NCI-H1417 treated with DMSO at 0.1 percent for 48 hours (cell line): ENCODE measurements around the gene ANKS1A.
"Not testable (repeated sequence)": the region's sequence is repeated elsewhere in the genome, so short reads cannot be mapped to it uniquely, and the experiment has no call there.

Source experiments
- DNase-seq: peaks from one replicate; lab custom pipeline; 2025; lab: John Stamatoyannopoulos, UW

The ANKS1A gene

GRCh38 chr6:35086636-35087360 is 197.7 kb downstream of the ANKS1A start:
- DNase-seq: no peak

- no peak for DNase-seq
Observed at GRCh38 chr6:35087361-35088280, 198.6 kb downstream of the ANKS1A start.

GRCh38 chr6:35088281-35089215 is 199.5 kb downstream of the ANKS1A start:
- no peak for DNase-seq

DNA sequence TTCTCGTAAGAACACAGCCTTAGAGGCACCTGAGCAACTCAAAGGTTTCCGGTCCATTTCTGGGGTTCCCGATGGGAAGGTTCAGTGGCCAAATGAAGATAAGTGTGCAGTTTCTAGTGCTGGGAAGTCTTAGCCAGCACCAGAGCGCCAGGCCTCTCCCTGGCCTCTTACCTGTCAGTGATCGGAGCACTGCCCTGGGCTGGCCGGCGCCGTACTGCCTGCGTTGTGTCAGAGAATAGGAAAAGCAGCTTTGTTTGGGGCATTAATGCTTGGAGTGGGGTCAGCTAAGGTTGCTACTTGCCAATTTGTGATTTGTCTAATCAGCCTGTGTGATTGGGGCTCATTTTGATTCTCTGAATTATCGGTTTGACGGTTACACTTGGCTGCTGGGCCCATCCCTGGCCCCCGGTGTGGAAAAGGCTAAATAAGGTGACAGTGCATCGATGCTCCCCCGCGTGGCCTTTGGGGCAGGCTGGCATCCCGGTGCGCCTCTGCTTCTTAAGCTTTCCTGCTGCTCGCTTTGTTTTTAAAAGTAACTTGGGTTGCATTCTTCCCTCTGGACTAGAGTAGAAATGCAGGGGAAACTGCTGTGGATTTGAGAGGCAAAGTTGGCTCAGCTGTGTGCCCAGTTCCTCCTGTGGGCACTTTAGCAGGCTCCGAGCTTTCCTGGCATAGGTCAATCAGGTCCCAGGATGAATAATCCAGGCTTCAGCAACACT is 200.3 kb downstream of the ANKS1A start:
- no peak for DNase-seq

- DNase-seq: no peak
Observed at GRCh38 chr6:35089935-35090505, 201.0 kb downstream of the ANKS1A start.

- no peak for DNase-seq
Observed at GRCh38 chr6:35090734-35091133, 201.7 kb downstream of the ANKS1A start.

GRCh38 chr6:35091346-35092083 is 202.5 kb downstream of the ANKS1A start:
- DNase-seq: no peak

- no peak for DNase-seq
Observed at GRCh38 chr6:35092362-35093117, 203.5 kb downstream of the ANKS1A start.

GRCh38 chr6:35093118-35093445 is 204.0 kb downstream of the ANKS1A start:
- no peak for DNase-seq

- DNase-seq: no peak
Observed at GRCh38 chr6:35093783-35094182, 204.7 kb downstream of the ANKS1A start.

DNA sequence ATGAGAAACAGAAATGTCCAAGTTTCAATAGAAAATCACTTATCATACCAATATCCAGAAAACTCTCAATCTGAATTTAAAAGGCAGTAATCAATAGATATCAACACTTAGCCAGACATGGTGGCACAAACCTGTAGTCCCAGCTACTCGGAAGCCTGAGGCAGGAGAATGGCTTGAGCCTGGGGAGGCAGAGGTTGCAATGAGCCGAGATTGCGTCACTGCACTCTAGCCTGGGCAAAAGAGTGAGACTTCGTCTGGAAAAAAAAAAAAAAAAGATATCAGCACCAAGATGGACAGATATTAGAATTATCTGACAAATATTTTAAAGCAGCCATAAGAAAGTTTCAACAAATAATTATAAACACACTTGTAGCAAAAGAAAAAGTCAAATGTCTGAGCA is 205.1 kb downstream of the ANKS1A start:
- no peak for DNase-seq

GRCh38 chr6:35096129-35096862 is 207.2 kb downstream of the ANKS1A start:
- DNase-seq: no peak

DNA sequence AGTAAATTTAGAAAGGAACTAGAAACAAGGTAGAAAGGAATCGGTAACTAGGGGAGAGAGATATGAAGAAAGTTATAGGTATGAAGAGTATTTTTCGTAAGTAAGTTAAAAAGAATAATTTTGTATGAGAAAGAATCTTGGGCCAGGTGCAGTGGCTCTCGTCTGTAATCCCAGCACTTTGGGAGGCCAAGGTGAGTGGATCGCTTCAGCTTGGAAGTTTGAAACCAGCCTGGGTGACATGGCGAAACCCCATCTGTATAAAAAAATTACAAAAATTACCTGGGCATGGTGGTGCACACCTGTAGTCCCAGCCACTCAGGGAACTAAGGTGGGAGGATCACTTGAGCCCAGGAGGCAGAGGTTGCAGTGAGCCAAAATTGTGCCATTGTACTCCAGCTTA is 210.1 kb downstream of the ANKS1A start:
- DNase-seq: no peak

GRCh38 chr6:35105078-35105477 is 216.0 kb downstream of the ANKS1A start:
- DNase-seq: no peak

GRCh38 chr6:35106061-35106460 is 217.0 kb downstream of the ANKS1A start:
- DNase-seq: not testable (repeated sequence)

GRCh38 chr6:35107208-35107607 is 218.2 kb downstream of the ANKS1A start:
- not testable (repeated sequence) for DNase-seq

GRCh38 chr6:35107761-35108160 is 218.7 kb downstream of the ANKS1A start:
- not testable (repeated sequence) for DNase-seq

DNA sequence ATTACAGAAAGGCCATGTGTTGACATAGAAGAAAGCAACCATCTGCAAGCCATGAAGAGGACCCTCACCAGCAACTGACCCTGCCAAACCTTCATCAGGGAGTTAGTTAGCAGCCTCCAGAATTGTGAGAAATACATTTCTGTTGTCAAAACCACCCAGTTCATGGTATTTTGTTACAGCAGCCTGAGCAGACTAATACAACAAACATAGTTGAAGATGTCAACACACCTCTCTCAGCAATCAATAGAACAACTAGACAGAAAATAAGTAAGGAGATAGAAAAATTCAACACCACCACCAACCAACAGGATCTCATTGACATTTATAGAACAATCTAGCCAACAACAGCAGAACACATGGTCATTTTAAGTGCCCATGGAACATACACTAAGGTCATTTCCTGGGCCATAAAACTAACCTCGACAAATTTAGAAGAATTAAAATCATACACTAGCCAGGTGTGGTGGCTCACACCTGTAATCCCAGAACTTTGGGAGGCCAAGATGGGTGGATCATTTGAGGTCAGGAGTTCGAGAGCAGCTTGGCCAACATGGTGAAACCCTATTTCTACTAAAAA is 219.3 kb downstream of the ANKS1A start:
- no peak for DNase-seq

DNA sequence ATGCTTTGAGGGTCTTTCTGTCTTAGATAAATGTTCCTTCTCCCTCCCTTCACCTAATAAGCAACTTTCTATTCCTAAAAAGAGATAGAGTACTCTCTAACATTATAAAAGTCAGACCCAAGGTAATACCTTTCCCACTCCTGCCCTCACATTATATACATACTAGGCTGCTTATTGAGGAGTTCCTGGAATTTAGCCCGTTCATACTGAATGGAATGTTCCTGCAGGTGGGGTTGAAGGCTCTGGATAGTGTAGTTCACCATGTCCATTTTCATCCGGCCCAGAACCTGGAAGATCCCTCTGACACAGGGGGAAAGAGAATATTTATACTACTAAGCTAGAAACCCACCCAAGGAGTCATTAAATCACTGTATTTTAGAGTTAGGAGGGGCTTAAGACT is 231.7 kb downstream of the ANKS1A start:
- DNase-seq: no peak
